ENCODE measurements around the gene CCT6B. TPM values are rescaled to one million over a fixed set of nuclear protein-coding genes. Genes with fewer than 3 reads are reported as not detected.

CCT6B gene
- total RNA-seq, 1 experiment from 2014 or later = 1.1 TPM

- TF ChIP-seq EGR1 (IDR thresholded peaks at IDR 0.05; ENCODE audit: low read depth) = no peak
- no peak for TF ChIP-seq SIN3A (IDR thresholded peaks at IDR 0.05; ENCODE audit: low read depth)
- no peak for TF ChIP-seq ZFX (IDR thresholded peaks at IDR 0.05)
- TF ChIP-seq POLR2A (IDR thresholded peaks at IDR 0.05; ENCODE audit: borderline replicate concordance, extremely low read depth, insufficient read depth, insufficient read length) = no peak
- no peak for TF ChIP-seq ZNF274 (IDR thresholded peaks at IDR 0.05; ENCODE audit: low read depth, low read length)
- no peak for TF ChIP-seq FOSL1 (IDR thresholded peaks at IDR 0.05; ENCODE audit: low read depth)
- no peak for TF ChIP-seq YY1 (IDR thresholded peaks at IDR 0.05; ENCODE audit: extremely low read depth, insufficient replicate concordance, low read depth, low read length)
- peak; percentile 49 to 78 (median 75); a peak in 5 of 6 replicates for TF ChIP-seq CTCF (IDR thresholded peaks at IDR 0.05 in 2 of 3, conservative IDR thresholded peaks at IDR 0.05 in 1 of 3; ENCODE audit: borderline replicate concordance in 1 of 3, insufficient read depth in 1 of 3, low read depth in 2 of 3, low read length in 2 of 3)
- no peak for TF ChIP-seq EZH2 (IDR thresholded peaks at IDR 0.05)
- peak; percentile 69 for TF ChIP-seq RAD21 (IDR thresholded peaks at IDR 0.05; ENCODE audit: low read depth)
- no peak for TF ChIP-seq CEBPB (IDR thresholded peaks at IDR 0.05; ENCODE audit: low read depth)
- TF ChIP-seq REST (IDR thresholded peaks at IDR 0.05; ENCODE audit: low read depth) = no peak
- TF ChIP-seq, protein P1, sequence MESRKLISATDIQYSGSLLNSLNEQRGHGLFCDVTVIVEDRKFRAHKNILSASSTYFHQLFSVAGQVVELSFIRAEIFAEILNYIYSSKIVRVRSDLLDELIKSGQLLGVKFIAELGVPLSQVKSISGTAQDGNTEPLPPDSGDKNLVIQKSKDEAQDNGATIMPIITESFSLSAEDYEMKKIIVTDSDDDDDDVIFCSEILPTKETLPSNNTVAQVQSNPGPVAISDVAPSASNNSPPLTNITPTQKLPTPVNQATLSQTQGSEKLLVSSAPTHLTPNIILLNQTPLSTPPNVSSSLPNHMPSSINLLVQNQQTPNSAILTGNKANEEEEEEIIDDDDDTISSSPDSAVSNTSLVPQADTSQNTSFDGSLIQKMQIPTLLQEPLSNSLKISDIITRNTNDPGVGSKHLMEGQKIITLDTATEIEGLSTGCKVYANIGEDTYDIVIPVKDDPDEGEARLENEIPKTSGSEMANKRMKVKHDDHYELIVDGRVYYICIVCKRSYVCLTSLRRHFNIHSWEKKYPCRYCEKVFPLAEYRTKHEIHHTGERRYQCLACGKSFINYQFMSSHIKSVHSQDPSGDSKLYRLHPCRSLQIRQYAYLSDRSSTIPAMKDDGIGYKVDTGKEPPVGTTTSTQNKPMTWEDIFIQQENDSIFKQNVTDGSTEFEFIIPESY (IDR thresholded peaks at IDR 0.05; ENCODE audit: extremely low read depth, insufficient replicate concordance, low read length) = no peak
- Histone ChIP-seq H3K4me1 (ENCODE audit: control insufficient read depth in 1 of 2, insufficient read depth in 2 of 2, low read length in 2 of 2) (no peaks in the 10 kb centered on the region), H3K27me3 (ENCODE audit: insufficient read depth, low read length) (peaks cover 44% of the 10 kb centered on the region), H3K4me2 (ENCODE audit: low read length) (no peak overlapping the region), H3K9ac (ENCODE audit: low read length) (no peak overlapping the region), H3K4me3 (replicated peaks in 1 of 2; ENCODE audit: low read depth in 1 of 2, low read length in 2 of 2) (no peak overlapping the region), H3K27ac (ENCODE audit: low read depth, low read length) (no peak overlapping the region), H3K9me2 (ENCODE audit: insufficient read depth) (no peaks in the 10 kb centered on the region), H4K20me1 (ENCODE audit: insufficient read depth) (no peaks in the 10 kb centered on the region), H2AFZ (ENCODE audit: low read depth, low read length, poor library complexity, severe bottlenecking) (no peak overlapping the region), H3K36me3 (ENCODE audit: control insufficient read depth in 1 of 2, insufficient read depth in 2 of 2, low read length in 2 of 2) (no peaks in the 10 kb centered on the region), H3K79me2 (ENCODE audit: insufficient read depth, low read length) (no peaks in the 10 kb centered on the region), H3K9me3 (ENCODE audit: control insufficient read depth in 1 of 2, insufficient read depth in 1 of 2, low read depth in 1 of 2, low read length in 2 of 2) (no peaks in the 10 kb centered on the region)
- peak; percentile 3 for DNase-seq (ENCODE audit: low read depth, low spot score)
- intact Hi-C loops (cut with micrococcal nuclease) = loop anchor here (2.0 kb wide), 2 partner anchors 350 to 472 kb away; no protein-coding TSS in a partner anchor
- POLR2A ChIA-PET = no interaction called here
- no TSS peak for BruUV-seq (replicated peaks)
- RAD21 ChIA-PET (ENCODE audit: low non-redundant PET in 1 of 2, low total read pairs in 2 of 2, uncharacterized antibody in 2 of 2, unreplicated experiment in 2 of 2) = no interaction called here
- CTCF ChIA-PET = interaction anchor here (0.6 to 3.8 kb wide), 3 partner anchors 307 to 468 kb away, joined by 3 to 20 read pairs (median 5); no protein-coding TSS in a partner anchor
- ATAC-seq = peak; percentile 87
Measured at GRCh38 chr17:34892461-34893249, 68.6 kb downstream of the CCT6B start.
